ENCODE measurements around the gene BPIFB6. TPM values are rescaled to one million over a fixed set of nuclear protein-coding genes. Genes with fewer than 3 reads are reported as not detected.

Gene BPIFB6
- polyA plus RNA-seq, 1 donor (not counting 4 experiments of a cell fraction or from before 2014, with no cell fraction given), result not detected

DNA sequence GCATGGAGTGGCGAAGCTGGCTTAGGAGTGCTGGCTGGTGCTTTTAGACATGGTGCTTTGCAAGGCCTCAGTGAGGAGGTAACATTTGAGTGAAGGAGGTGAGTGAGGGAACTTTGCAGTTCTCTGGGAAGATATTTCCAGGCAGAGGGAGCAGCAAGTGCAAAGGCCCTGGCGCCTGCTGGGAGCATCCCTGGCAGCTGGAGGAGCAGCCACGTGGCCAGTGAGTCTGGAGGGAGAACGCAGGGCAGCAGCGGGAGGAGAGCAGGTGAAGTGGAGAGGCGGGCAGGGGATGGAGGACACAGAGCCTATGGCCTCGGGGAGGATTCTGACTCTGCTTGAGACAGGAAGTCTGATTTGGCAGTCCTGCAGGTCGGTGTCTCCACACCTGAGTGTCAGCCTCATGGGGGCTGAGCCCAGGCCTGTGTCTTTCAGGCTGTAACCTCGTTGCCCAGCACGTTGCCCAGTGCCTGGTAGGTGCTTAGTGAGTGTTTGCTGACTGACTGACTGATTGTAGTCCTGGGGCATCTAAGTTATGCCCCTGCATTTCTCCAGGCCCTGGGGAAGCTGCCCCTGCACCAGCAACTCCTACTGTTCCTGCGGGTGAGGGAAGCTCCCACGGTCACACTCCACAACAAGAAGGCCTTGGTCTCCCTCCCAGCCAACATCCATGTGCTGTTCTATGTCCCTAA lies 36.9 kb downstream of the BPIFB6 start:
- no peak overlapping the region for H3K27ac ChIP-seq (ENCODE audit: control insufficient read depth, insufficient read depth, low read length)
- no peak overlapping the region for H2AFZ ChIP-seq (ENCODE audit: control insufficient read depth, low read length)
- TF ChIP-seq EZH2 (IDR thresholded peaks at IDR 0.05; ENCODE audit: low read length), result no peak
- TF ChIP-seq, protein P1, sequence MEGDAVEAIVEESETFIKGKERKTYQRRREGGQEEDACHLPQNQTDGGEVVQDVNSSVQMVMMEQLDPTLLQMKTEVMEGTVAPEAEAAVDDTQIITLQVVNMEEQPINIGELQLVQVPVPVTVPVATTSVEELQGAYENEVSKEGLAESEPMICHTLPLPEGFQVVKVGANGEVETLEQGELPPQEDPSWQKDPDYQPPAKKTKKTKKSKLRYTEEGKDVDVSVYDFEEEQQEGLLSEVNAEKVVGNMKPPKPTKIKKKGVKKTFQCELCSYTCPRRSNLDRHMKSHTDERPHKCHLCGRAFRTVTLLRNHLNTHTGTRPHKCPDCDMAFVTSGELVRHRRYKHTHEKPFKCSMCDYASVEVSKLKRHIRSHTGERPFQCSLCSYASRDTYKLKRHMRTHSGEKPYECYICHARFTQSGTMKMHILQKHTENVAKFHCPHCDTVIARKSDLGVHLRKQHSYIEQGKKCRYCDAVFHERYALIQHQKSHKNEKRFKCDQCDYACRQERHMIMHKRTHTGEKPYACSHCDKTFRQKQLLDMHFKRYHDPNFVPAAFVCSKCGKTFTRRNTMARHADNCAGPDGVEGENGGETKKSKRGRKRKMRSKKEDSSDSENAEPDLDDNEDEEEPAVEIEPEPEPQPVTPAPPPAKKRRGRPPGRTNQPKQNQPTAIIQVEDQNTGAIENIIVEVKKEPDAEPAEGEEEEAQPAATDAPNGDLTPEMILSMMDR (optimal IDR thresholded peaks at IDR 0.05 in 1 of 3, IDR thresholded peaks at IDR 0.05 in 1 of 3, conservative IDR thresholded peaks at IDR 0.05 in 1 of 3; ENCODE audit: extremely low read depth in 1 of 3, insufficient read depth in 2 of 3, low read length in 3 of 3), result no peak
- FAIRE-seq, result no peak
- H3K4me2 ChIP-seq (ENCODE audit: control insufficient read depth, extremely low read depth, insufficient read depth, low read depth, low read length), result no peak overlapping the region
- no peaks in the 10 kb centered on the region for H3K79me2 ChIP-seq (ENCODE audit: control insufficient read depth, insufficient read depth, low read length)
- no peaks in the 10 kb centered on the region for H3K9me1 ChIP-seq (ENCODE audit: control insufficient read depth, extremely low read depth, insufficient read depth, low read length)
- no peaks in the 10 kb centered on the region for H3K36me3 ChIP-seq (ENCODE audit: control insufficient read depth in 2 of 2, extremely low read depth in 1 of 2, insufficient read depth in 2 of 2, low read length in 2 of 2)
- dilution Hi-C loops (cut with MboI; ENCODE audit: extremely low pct_ligation_motif_present, low sequenced_read_pairs), result no loop called here
- H3K9me3 ChIP-seq (ENCODE audit: control insufficient read depth, low read depth, low read length), result no peaks in the 10 kb centered on the region
- no peak overlapping the region for H3K9ac ChIP-seq (ENCODE audit: control insufficient read depth, extremely low read depth, insufficient read depth, low read length)
- peaks cover 2% of the 10 kb centered on the region for H3K27me3 ChIP-seq (ENCODE audit: control insufficient read depth, extremely low read depth, insufficient read depth, low read length)
- no peaks in the 10 kb centered on the region for H4K20me1 ChIP-seq (ENCODE audit: control insufficient read depth, extremely low read depth, insufficient read depth, low read length)
- no peak for DNase-seq (ENCODE audit: low read depth, low spot score)
- peaks cover 4% of the 10 kb centered on the region for H3K4me1 ChIP-seq (ENCODE audit: control insufficient read depth, extremely low read depth, insufficient read depth, low read length)
- H3K4me3 ChIP-seq (ENCODE audit: control insufficient read depth in 2 of 3, extremely low read depth in 1 of 3, insufficient read depth in 2 of 3, low read depth in 1 of 3, low read length in 3 of 3), result no peak overlapping the region

DNA sequence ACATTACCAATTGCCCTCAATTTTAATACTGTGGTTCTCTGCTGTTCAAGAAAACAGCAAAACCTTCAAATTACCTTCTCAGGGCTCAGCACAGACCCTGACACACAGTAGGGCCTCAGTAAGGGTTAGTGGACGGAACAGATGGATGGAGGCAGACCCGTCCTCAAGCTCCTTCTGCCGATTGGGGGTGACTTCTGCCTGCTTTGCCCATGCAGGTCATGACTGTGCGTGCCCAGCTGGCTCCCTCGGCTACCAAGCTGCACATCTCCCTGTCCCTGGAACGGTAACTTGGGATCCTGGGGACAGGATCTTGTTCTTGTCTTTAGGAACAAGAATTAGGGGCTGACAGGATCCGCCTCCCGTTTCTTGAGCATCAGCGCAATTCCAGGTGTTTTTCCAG lies 38.2 kb downstream of the BPIFB6 start:
- no peak overlapping the region for H3K4me2 ChIP-seq (ENCODE audit: control insufficient read depth, extremely low read depth, insufficient read depth, low read depth, low read length)
- no peak overlapping the region for H3K4me3 ChIP-seq (ENCODE audit: control insufficient read depth in 2 of 3, extremely low read depth in 1 of 3, insufficient read depth in 2 of 3, low read depth in 1 of 3, low read length in 3 of 3)
- dilution Hi-C loops (cut with MboI; ENCODE audit: extremely low pct_ligation_motif_present, low sequenced_read_pairs), result no loop called here
- no peaks in the 10 kb centered on the region for H3K9me3 ChIP-seq (ENCODE audit: control insufficient read depth, low read depth, low read length)
- no peaks in the 10 kb centered on the region for H3K9me1 ChIP-seq (ENCODE audit: control insufficient read depth, extremely low read depth, insufficient read depth, low read length)
- H4K20me1 ChIP-seq (ENCODE audit: control insufficient read depth, extremely low read depth, insufficient read depth, low read length), result no peaks in the 10 kb centered on the region
- peaks cover 4% of the 10 kb centered on the region for H3K4me1 ChIP-seq (ENCODE audit: control insufficient read depth, extremely low read depth, insufficient read depth, low read length)
- H3K36me3 ChIP-seq (ENCODE audit: control insufficient read depth in 2 of 2, extremely low read depth in 1 of 2, insufficient read depth in 2 of 2, low read length in 2 of 2), result no peaks in the 10 kb centered on the region
- no peak overlapping the region for H3K27ac ChIP-seq (ENCODE audit: control insufficient read depth, insufficient read depth, low read length)
- FAIRE-seq, result no peak
- no peak overlapping the region for H3K9ac ChIP-seq (ENCODE audit: control insufficient read depth, extremely low read depth, insufficient read depth, low read length)
- H3K27me3 ChIP-seq (ENCODE audit: control insufficient read depth, extremely low read depth, insufficient read depth, low read length), result peaks cover 4% of the 10 kb centered on the region
- no peak overlapping the region for H2AFZ ChIP-seq (ENCODE audit: control insufficient read depth, low read length)
- no peak for TF ChIP-seq EZH2 (IDR thresholded peaks at IDR 0.05; ENCODE audit: low read length)
- TF ChIP-seq, protein P1 (optimal IDR thresholded peaks at IDR 0.05 in 1 of 3, IDR thresholded peaks at IDR 0.05 in 1 of 3, conservative IDR thresholded peaks at IDR 0.05 in 1 of 3; ENCODE audit: extremely low read depth in 1 of 3, insufficient read depth in 2 of 3, low read length in 3 of 3), result no peak
- no peak for DNase-seq (ENCODE audit: low read depth, low spot score)
- no peaks in the 10 kb centered on the region for H3K79me2 ChIP-seq (ENCODE audit: control insufficient read depth, insufficient read depth, low read length)

Measured in keratinocyte (primary cell).